Measurements from ENCODE around the gene LRRC32. TPM values are rescaled to one million over a fixed set of nuclear protein-coding genes. Genes with fewer than 3 reads are reported as not detected.
A peak's percentile ranks its signal among the peaks of the same experiment; 100 is the strongest.

LRRC32 gene
- total and polyA plus RNA-seq, 2 experiments from 2014 or later: 0.42 to 0.58 TPM

GRCh38 chr11:76699451-76700091 is 29.0 kb upstream of the LRRC32 start (continued):
- TF ChIP-seq CTCF (conservative IDR thresholded peaks at IDR 0.05; ENCODE audit: low read depth in 2 of 2): no peak
- no peak for TF ChIP-seq ZNF331 (CRISPR knock-in tag; IDR thresholded peaks at IDR 0.05; ENCODE audit: low read depth)
- no peak for TF ChIP-seq JUNB (IDR thresholded peaks at IDR 0.05; ENCODE audit: unreplicated experiment)

GRCh38 chr11:76698321-76699043 is 27.9 kb upstream of the LRRC32 start:
- Mint-ChIP-seq H3K4me3 (no peak overlapping the region), H3K36me3 (ENCODE audit: low read depth) (no peaks in the 10 kb centered on the region; the same call in 2 of the 3 replicates), H3K27me3 (ENCODE audit: insufficient read depth, low read depth, poor library complexity) (peaks cover 9% of the 10 kb centered on the region), H3K27ac (peak overlapping the region; percentile 12), H3K9me3 (peaks cover 4% of the 10 kb centered on the region; the same call in 1 of the 3 replicates), H3K4me1 (peaks cover 26% of the 10 kb centered on the region)
- H3K79me2 ChIP-seq (replicated peaks; ENCODE audit: insufficient read depth): no peaks in the 10 kb centered on the region
- no peak overlapping the region for H3K4me3 ChIP-seq
- ATAC-seq: peak; percentile 81
- H2AFZ ChIP-seq: peak overlapping the region; percentile 69; the same call in 1 of the 2 replicates
- H4K20me1 ChIP-seq (replicated peaks; ENCODE audit: insufficient read depth): no peaks in the 10 kb centered on the region
- TF ChIP-seq CTCF (conservative IDR thresholded peaks at IDR 0.05; ENCODE audit: low read depth in 2 of 2) (peak; percentile 82 to 88), EZH2phosphoT487 (IDR thresholded peaks at IDR 0.05; ENCODE audit: unreplicated experiment) (no peak)
- peak; percentile 84 for DNase-seq (ENCODE audit: low spot score)
- no peaks in the 10 kb centered on the region for H3K36me3 ChIP-seq (ENCODE audit: insufficient read depth)
- no peaks in the 10 kb centered on the region for H3K27me3 ChIP-seq (ENCODE audit: insufficient read depth)
- H3K4me1 ChIP-seq (ENCODE audit: insufficient read depth): peaks cover 13% of the 10 kb centered on the region
- H3K4me2 ChIP-seq: no peak overlapping the region
- H3K27ac ChIP-seq (ENCODE audit: low read depth): no peak overlapping the region
- H3K9me2 ChIP-seq (ENCODE audit: insufficient read depth): peaks cover 10% of the 10 kb centered on the region
- H3F3A ChIP-seq (replicated peaks; ENCODE audit: low read depth): 0 out of 2 replicates have a peak, but pooled peaks cover 4% of the 10 kb centered on the region

- Histone ChIP-seq H3K79me2 (replicated peaks; ENCODE audit: insufficient read depth) (no peaks in the 10 kb centered on the region), H3K36me3 (ENCODE audit: insufficient read depth) (no peaks in the 10 kb centered on the region), H3K4me1 (ENCODE audit: insufficient read depth) (peaks cover 10% of the 10 kb centered on the region), H3K27me3 (ENCODE audit: insufficient read depth) (no peaks in the 10 kb centered on the region), H3K27ac (ENCODE audit: low read depth) (no peak overlapping the region), H3F3A (replicated peaks; ENCODE audit: low read depth) (0 out of 2 replicates have a peak, but pooled peaks cover 4% of the 10 kb centered on the region), H2AFZ (no peak overlapping the region), H3K4me2 (no peak overlapping the region), H4K20me1 (replicated peaks; ENCODE audit: insufficient read depth) (no peaks in the 10 kb centered on the region), H3K9me2 (ENCODE audit: insufficient read depth) (no peaks in the 10 kb centered on the region), H3K4me3 (no peak overlapping the region)
- ATAC-seq (no peak), DNase-seq (ENCODE audit: low spot score) (no peak)
- Mint-ChIP-seq H3K4me3 (no peak overlapping the region), H3K9me3 (no peaks in the 10 kb centered on the region), H3K27me3 (ENCODE audit: insufficient read depth, low read depth, poor library complexity) (peaks cover 10% of the 10 kb centered on the region), H3K4me1 (peaks cover 17% of the 10 kb centered on the region), H3K36me3 (ENCODE audit: low read depth) (no peaks in the 10 kb centered on the region), H3K27ac (no peak overlapping the region)
- TF ChIP-seq NANOG (IDR thresholded peaks at IDR 0.05; ENCODE audit: borderline replicate concordance) (no peak), ZNF331 (CRISPR knock-in tag; IDR thresholded peaks at IDR 0.05; ENCODE audit: low read depth) (no peak), JUNB (IDR thresholded peaks at IDR 0.05; ENCODE audit: unreplicated experiment) (no peak), STAT1 (IDR thresholded peaks at IDR 0.05; ENCODE audit: unreplicated experiment) (no peak), EZH2phosphoT487 (IDR thresholded peaks at IDR 0.05; ENCODE audit: unreplicated experiment) (no peak), ETS1 (IDR thresholded peaks at IDR 0.05) (no peak), CREB1 (CRISPR knock-in tag; IDR thresholded peaks at IDR 0.05; ENCODE audit: low read depth) (no peak), EZH2 (IDR thresholded peaks at IDR 0.05; ENCODE audit: low read depth, unreplicated experiment) (no peak), REST (IDR thresholded peaks at IDR 0.05; ENCODE audit: unreplicated experiment) (no peak)
Measured at GRCh38 chr11:76696756-76697155, 26.2 kb upstream of the LRRC32 start.
